Spleen (tissue), 11 donors: Measurements from ENCODE around the gene LPAR2. TPM values are rescaled to one million over a fixed set of nuclear protein-coding genes. Genes with fewer than 3 reads are reported as not detected.

Experiments used
- DNase-seq: peaks from one replicate; pipeline ENCODE4 v3.0.0-alpha.2; 2020
- H3K27ac ChIP-seq, 8 donors: fragments of 200-600 bp; sonication (generic) in 7 of 8; 1 replicate in 4 of 8; 2 replicates in 4 of 8; pipeline versions ENCODE4 v1.5.0 to v1.8.0; 2016 to 2021; ENCODE audit warnings: inconsistent platforms in 4 of 8, mild to moderate bottlenecking in 4 of 8, moderate library complexity in 1 of 8
- H3K27me3 ChIP-seq, 7 donors: fragments of 200-600 bp; sonication (generic) in 6 of 7; replicated peaks in 1 of 7; 1 replicate in 4 of 7; 2 replicates in 3 of 7; pipeline versions ENCODE4 v1.5.0 to v1.8.0; 2016 to 2021; ENCODE audit warnings: inconsistent platforms in 3 of 7, mild to moderate bottlenecking in 1 of 7
- H3K36me3 ChIP-seq, 6 donors: fragments of 200-600 bp; sonication (generic) in 5 of 6; 1 replicate in 4 of 6; 2 replicates in 2 of 6; pipeline versions ENCODE4 v1.5.0 to v1.8.0; 2016 to 2021; ENCODE audit warnings: inconsistent platforms in 2 of 6
- H3K4me1 ChIP-seq, 6 donors: fragments of 200-600 bp; sonication (generic) in 5 of 6; 1 replicate in 3 of 6; 2 replicates in 3 of 6; pipeline versions ENCODE4 v1.5.0 to v1.8.0; 2016 to 2021; ENCODE audit warnings: inconsistent platforms in 3 of 6
- H3K4me3 ChIP-seq, 8 donors: fragments of 200-600 bp; sonication (generic) in 7 of 8; 1 replicate in 4 of 8; 2 replicates in 4 of 8; pipeline versions ENCODE4 v1.5.0 to v1.8.0; 2016 to 2021; ENCODE audit warnings: inconsistent platforms in 4 of 8, mild to moderate bottlenecking in 4 of 8, moderate library complexity in 2 of 8
- H3K9me3 ChIP-seq, 8 donors: fragments of 200-600 bp; sonication (generic) in 7 of 8; 1 replicate in 4 of 8; 2 replicates in 4 of 8; pipeline versions ENCODE4 v1.5.0 to v1.8.0; 2016 to 2021; ENCODE audit warnings: inconsistent platforms in 4 of 8
- CTCF ChIP-seq, 11 experiments: fragments of 200-600 bp in 7 of 11; fragments of 450-650 bp in 4 of 11; sonication (generic) in 4 of 11; IDR thresholded peaks in 8 of 11; conservative IDR thresholded peaks in 3 of 11; 1 replicate in 7 of 11; 2 replicates in 4 of 11; pipeline versions ENCODE4 v1.4.0 to v1.8.0; 2016 to 2021; ENCODE audit warnings: antibody characterized with exemption in 11 of 11, inconsistent platforms in 4 of 11, mild to moderate bottlenecking in 1 of 11
- POLR2A ChIP-seq, 3 donors: fragments of 450-650 bp; IDR thresholded peaks; one replicate each; pipeline ENCODE4 v1.5.1; 2017; ENCODE audit warnings: antibody characterized with exemption in 3 of 3, mild to moderate bottlenecking in 1 of 3
- POLR2AphosphoS5 ChIP-seq, 3 donors: sonication (generic); formaldehyde crosslinking; IDR thresholded peaks; one replicate each; pipeline ENCODE4 v1.5.1; 2017; ENCODE audit warnings: antibody characterized with exemption in 3 of 3
- WGBS, 5 donors: extraction: QIAGEN DNeasy Blood & Tissue Kit in 3 of 5; methylation state at CpG; one replicate each; pipeline versions ENCODE4 v1.1.5 to v1.1.7; 2013 to 2018; 5-methylcytosine and 5-hydroxymethylcytosine counted together
- intact Hi-C: fragments of 100-400 bp; cut with DNase I; formaldehyde crosslinking; loops from one replicate; pipeline ENCODE4 v1.15.0; 2023; ENCODE audit warnings: low total_unique reads
- polyA plus RNA-seq, 3 donors: library from polyadenylated mRNA; stranded (reverse); fragments of 200-250 nt; gene quantifications; one replicate each; pipeline ENCODE4 v1.2.1, GENCODE V29; 2013
- total RNA-seq, 7 donors: library from RNA; depleted of rRNA in 3 of 7; stranded (reverse); fragments of >200 nt in 3 of 7; fragmentation: NEBNext Ultra II Directional in 4 of 7; extraction: Animal tissue kit (Norgen Biotek cat#: 25700) in 4 of 7; gene quantifications; one replicate each; pipeline versions ENCODE4 v1.1.0 to v1.2.1, GENCODE V29; 2016 to 2021
- donor health status: healthy with polysubstance abuse.
- donor health status: DM: no; HTN: no; CAD: no; lungs with moderate emphysema.
- donor health status: DM: no; HTN: no; CAD: no.
- donor health status: Bipolar disorder and iron deficiency.
- donor health status: healthy.
- donor health status: DM: no; HTN: no; CAD: no.
- donor health status: DM: yes; HTN: yes; CAD: no.

The LPAR2 gene
- total and polyA plus RNA-seq, 10 donors = 12.4 to 62.8 (median 41.5) TPM

- no peak for DNase-seq
- Histone ChIP-seq H3K27me3 (no peaks in the 10 kb centered on the region), H3K4me3 (peak overlapping the region; percentile 71 to 95 (median 79)), H3K27ac (peak overlapping the region; percentile 89 to 100 (median 95)), H3K9me3 (no peaks in the 10 kb centered on the region), H3K36me3 (peaks cover 4 to 82% (median 69%) of the 10 kb centered on the region in 6 donors), H3K4me1 (peaks cover 5 to 58% (median 31%) of the 10 kb centered on the region in 6 donors)
- 1 to 21% (median 8%) methylated on average over 12 to 16 of the region's 16 CpGs for WGBS, 5 donors
- no peak for TF ChIP-seq POLR2A (IDR thresholded peaks at IDR 0.05)
- peak in 5 of 11 experiments; percentile 18 to 34 (median 24) for TF ChIP-seq CTCF (IDR thresholded peaks at IDR 0.05 in 8 of 11, conservative IDR thresholded peaks at IDR 0.05 in 3 of 11)
- TF ChIP-seq POLR2AphosphoS5 (IDR thresholded peaks at IDR 0.05) = peak in 1 of 3 donors; percentile 41
- intact Hi-C loops = loop anchor here (5.0 kb wide), 1 partner anchor 110 kb away; no protein-coding TSS in a partner anchor
These were observed 14.6 kb upstream of the LPAR2 start for GRCh38 chr19:19642506-19643157.

- TF ChIP-seq POLR2A (IDR thresholded peaks at IDR 0.05) (no peak), CTCF (IDR thresholded peaks at IDR 0.05 in 8 of 11, conservative IDR thresholded peaks at IDR 0.05 in 3 of 11) (no peak), POLR2AphosphoS5 (IDR thresholded peaks at IDR 0.05) (peak in 2 of 3 donors; percentile 41 to 81)
- peak; percentile 77 for DNase-seq
- Histone ChIP-seq H3K36me3 (peaks cover 0 to 96% (median 85%) of the 10 kb centered on the region in 6 donors), H3K9me3 (no peaks in the 10 kb centered on the region), H3K27me3 (no peaks in the 10 kb centered on the region), H3K4me1 (peaks cover 5 to 66% (median 23%) of the 10 kb centered on the region in 6 donors), H3K4me3 (no peak overlapping the region), H3K27ac (no peak overlapping the region)
- intact Hi-C loops = no loop called here
- WGBS, 5 donors = 81 to 88% (median 88%) methylated on average over 41 to 53 of the region's 53 CpGs
These were observed 9.7 kb upstream of the LPAR2 start for GRCh38 chr19:19637523-19638251.

GRCh38 chr19:19637186-19637522, 9.1 kb upstream of the LPAR2 start:
- Histone ChIP-seq H3K27me3 (no peaks in the 10 kb centered on the region), H3K4me1 (peaks cover 2 to 61% (median 19%) of the 10 kb centered on the region in 6 donors), H3K4me3 (no peak overlapping the region), H3K9me3 (no peaks in the 10 kb centered on the region), H3K36me3 (peaks cover 0 to 100% (median 91%) of the 10 kb centered on the region in 6 donors), H3K27ac (no peak overlapping the region)
- WGBS, 5 donors = 85 to 91% (median 90%) methylated on average over 24 to 27 of the region's 27 CpGs
- intact Hi-C loops = no loop called here
- peak; percentile 75 for DNase-seq
- no peak for TF ChIP-seq POLR2A (IDR thresholded peaks at IDR 0.05)
- TF ChIP-seq POLR2AphosphoS5 (IDR thresholded peaks at IDR 0.05) = no peak
- no peak for TF ChIP-seq CTCF (IDR thresholded peaks at IDR 0.05 in 8 of 11, conservative IDR thresholded peaks at IDR 0.05 in 3 of 11)
